Liver (tissue), 9 donors: ENCODE measurements around the gene GBA2. TPM values are rescaled to one million over a fixed set of nuclear protein-coding genes. Genes with fewer than 3 reads are reported as not detected.

Source experiments
- DNase-seq: peaks from one replicate; pipeline ENCODE4 v3.0.0-alpha.2; 2017; ENCODE audit warnings: low spot score
- H3K27ac ChIP-seq, 2 donors: one replicate each; pipeline ENCODE4 v1.7.0; 2013; ENCODE audit warnings: inconsistent platforms in 2 of 2, low read length in 2 of 2, control low read depth in 1 of 2, low read depth in 1 of 2, mild to moderate bottlenecking in 1 of 2
- H3K27me3 ChIP-seq, 4 donors: one replicate each; pipeline versions ENCODE4 v1.6.1 to v1.7.0; 2013; ENCODE audit warnings: low read length in 3 of 4, inconsistent platforms in 1 of 4, mild to moderate bottlenecking in 1 of 4, moderate library complexity in 1 of 4; ENCODE audit not compliant: control insufficient read depth in 4 of 4, insufficient read depth in 4 of 4
- H3K36me3 ChIP-seq, 4 donors: one replicate each; pipeline versions ENCODE4 v1.6.1 to v1.7.0; 2013; ENCODE audit warnings: low read length in 3 of 4, mild to moderate bottlenecking in 3 of 4, low read depth in 1 of 4, moderate library complexity in 1 of 4; ENCODE audit not compliant: control insufficient read depth in 4 of 4, insufficient read depth in 3 of 4
- H3K4me1 ChIP-seq, 4 donors: one replicate each; pipeline versions ENCODE4 v1.6.1 to v1.7.0; 2013; ENCODE audit warnings: low read length in 3 of 4, mild to moderate bottlenecking in 3 of 4, moderate library complexity in 1 of 4; ENCODE audit not compliant: control insufficient read depth in 4 of 4, insufficient read depth in 4 of 4
- H3K4me3 ChIP-seq, 3 donors: one replicate each; pipeline versions ENCODE4 v1.6.1 to v1.7.0; 2013; ENCODE audit warnings: low read length in 3 of 3, control low read depth in 1 of 3, low read depth in 1 of 3, mild to moderate bottlenecking in 1 of 3
- H3K9ac ChIP-seq, 2 donors: one replicate each; pipeline ENCODE4 v1.7.0; 2013; ENCODE audit warnings: low read length in 2 of 2, mild to moderate bottlenecking in 2 of 2, moderate library complexity in 2 of 2, control low read depth in 1 of 2, low read depth in 1 of 2
- H3K9me3 ChIP-seq, 4 donors: one replicate each; pipeline versions ENCODE4 v1.6.1 to v1.7.0; 2013; ENCODE audit warnings: low read length in 3 of 4; ENCODE audit not compliant: control insufficient read depth in 4 of 4
- EGR1 ChIP-seq, 2 donors: IDR thresholded peaks; 2 replicates each; pipeline ENCODE4 v1.6.1; 2016 to 2018; ENCODE audit warnings: antibody characterized with exemption in 2 of 2, low read depth in 2 of 2
- FOXA1 ChIP-seq: IDR thresholded peaks from 2 replicates; pipeline ENCODE4 v1.6.1; 2016; ENCODE audit warnings: antibody characterized with exemption
- FOXA2 ChIP-seq: IDR thresholded peaks from 2 replicates; pipeline ENCODE4 v1.6.1; 2016; ENCODE audit warnings: antibody characterized with exemption
- GABPA ChIP-seq, 2 donors: IDR thresholded peaks in 1 of 2; conservative IDR thresholded peaks in 1 of 2; 2 replicates each; pipeline ENCODE4 v1.6.1; 2016; ENCODE audit warnings: antibody characterized with exemption in 2 of 2, mild to moderate bottlenecking in 1 of 2, moderate library complexity in 1 of 2
- HNF4A ChIP-seq, 2 donors: conservative IDR thresholded peaks; 2 replicates each; pipeline ENCODE4 v1.6.1; 2016; ENCODE audit warnings: antibody characterized with exemption in 2 of 2, mild to moderate bottlenecking in 2 of 2
- HNF4G ChIP-seq: IDR thresholded peaks from 2 replicates; pipeline ENCODE4 v1.6.1; 2016; ENCODE audit warnings: antibody characterized with exemption
- JUND ChIP-seq, 2 donors: IDR thresholded peaks; 2 replicates each; pipeline ENCODE4 v1.6.1; 2016; ENCODE audit warnings: antibody characterized with exemption in 2 of 2
- NR2F2 ChIP-seq: IDR thresholded peaks from 2 replicates; pipeline ENCODE4 v1.6.1; 2016; ENCODE audit warnings: antibody characterized with exemption
- RAD21 ChIP-seq, 2 donors: IDR thresholded peaks; 2 replicates each; pipeline ENCODE4 v1.6.1; 2016; ENCODE audit warnings: antibody characterized with exemption in 2 of 2, mild to moderate bottlenecking in 2 of 2
- RXRA ChIP-seq, 2 donors: IDR thresholded peaks; 2 replicates each; pipeline ENCODE4 v1.6.1; 2017 to 2018; ENCODE audit warnings: antibody characterized with exemption in 2 of 2, mild to moderate bottlenecking in 1 of 2
- SP1 ChIP-seq: IDR thresholded peaks from 2 replicates; pipeline ENCODE4 v1.6.1; 2018; ENCODE audit warnings: antibody characterized with exemption, mild to moderate bottlenecking
- TAF1 ChIP-seq: conservative IDR thresholded peaks from 2 replicates; pipeline ENCODE4 v1.6.1; 2016; ENCODE audit warnings: antibody characterized with exemption, mild to moderate bottlenecking
- YY1 ChIP-seq: IDR thresholded peaks from 2 replicates; pipeline ENCODE4 v1.6.1; 2016; ENCODE audit warnings: antibody characterized with exemption, mild to moderate bottlenecking
- WGBS: extraction: QIAGEN DNeasy Blood & Tissue Kit; methylation state at CpG from one replicate; pipeline ENCODE4 v1.1.7; 2013; 5-methylcytosine and 5-hydroxymethylcytosine counted together
- polyA plus RNA-seq, 2 donors: library from polyadenylated mRNA; stranded (reverse) in 1 of 2; unstranded in 1 of 2; fragments of 200-250 nt in 1 of 2; fragments of >200 nt in 1 of 2; fragmentation: Nextera tagmentation in 1 of 2; extraction: Ambion mirVana in 1 of 2; gene quantifications; one replicate each; pipeline versions ENCODE4 v1.2.1 to v1.2.3, GENCODE V29; 2013 to 2015
- total RNA-seq, 2 donors: library from RNA; depleted of rRNA; stranded (reverse); fragments of >200 nt; gene quantifications; one replicate each; pipeline ENCODE4 v1.2.3, GENCODE V29; 2014
- TF ChIP-seq, protein P1 (sequence below): IDR thresholded peaks from 2 replicates; pipeline ENCODE4 v1.6.1; 2016; ENCODE audit warnings: antibody characterized with exemption, mild to moderate bottlenecking
- TF ChIP-seq, protein P2 (sequence below): fragments of 150-350 bp; IDR thresholded peaks from 2 replicates; pipeline ENCODE4 v1.5.1; 2017; ENCODE audit warnings: improper control_type of control experiment, low read depth, low read length; ENCODE audit not compliant: missing input control
- TF ChIP-seq, protein P3 (sequence below): IDR thresholded peaks from 2 replicates; pipeline ENCODE4 v1.6.1; 2016; ENCODE audit warnings: antibody characterized with exemption
- TF ChIP-seq, protein P4 (sequence below): IDR thresholded peaks from 2 replicates; pipeline ENCODE4 v1.6.1; 2016; ENCODE audit warnings: antibody characterized with exemption
- TF ChIP-seq, protein P5 (sequence below): IDR thresholded peaks from 2 replicates; pipeline ENCODE4 v1.6.1; 2016; ENCODE audit warnings: antibody characterized with exemption
- donor health status: healthy.
- donor health status: healthy.
- donor health status: healthy.
- donor health status: healthy.
- donor health status: healthy.

Gene GBA2
- total and polyA plus RNA-seq, 4 donors = 24.1 to 65.3 (median 25.8) TPM

DNA sequence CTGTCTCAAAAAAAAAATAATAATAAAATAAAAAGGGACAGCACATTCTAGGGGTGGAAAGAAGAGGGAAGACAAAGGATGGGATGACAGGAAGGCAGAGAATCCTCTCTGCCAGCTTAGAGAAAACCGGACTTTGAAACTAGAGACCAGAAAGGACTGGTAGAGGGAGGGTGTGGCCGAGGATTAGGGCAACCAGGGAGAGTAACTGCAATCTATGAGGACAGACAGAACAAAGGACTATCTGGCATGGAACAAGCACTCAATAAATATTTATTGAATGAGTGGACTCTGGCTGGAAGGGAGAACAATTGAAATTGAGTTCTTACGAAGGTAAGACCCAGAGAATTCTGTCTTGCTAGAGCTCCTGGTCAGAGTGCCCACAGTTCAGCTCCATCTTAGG lies 2.4 kb downstream of the GBA2 start:
- peak overlapping the region; percentile 28 to 82 (median 68) for H3K4me3 ChIP-seq
- H3K9me3 ChIP-seq = no peaks in the 10 kb centered on the region
- no peak for DNase-seq
- peak overlapping the region in 1 of 2 donors; percentile 35 for H3K27ac ChIP-seq
- TF ChIP-seq RXRA (IDR thresholded peaks at IDR 0.05) = peak; percentile 54 to 82
- TF ChIP-seq GABPA (IDR thresholded peaks at IDR 0.05 in 1 of 2, conservative IDR thresholded peaks at IDR 0.05 in 1 of 2) = peak in 1 of 2 donors; percentile 60
- TF ChIP-seq JUND (IDR thresholded peaks at IDR 0.05) = peak in 1 of 2 donors; percentile 78
- TF ChIP-seq EGR1 (IDR thresholded peaks at IDR 0.05; ENCODE audit: low read depth in 2 of 2) = no peak
- TF ChIP-seq FOXA2 = no peak
- TF ChIP-seq FOXA1 = no peak
- TF ChIP-seq, protein P1, sequence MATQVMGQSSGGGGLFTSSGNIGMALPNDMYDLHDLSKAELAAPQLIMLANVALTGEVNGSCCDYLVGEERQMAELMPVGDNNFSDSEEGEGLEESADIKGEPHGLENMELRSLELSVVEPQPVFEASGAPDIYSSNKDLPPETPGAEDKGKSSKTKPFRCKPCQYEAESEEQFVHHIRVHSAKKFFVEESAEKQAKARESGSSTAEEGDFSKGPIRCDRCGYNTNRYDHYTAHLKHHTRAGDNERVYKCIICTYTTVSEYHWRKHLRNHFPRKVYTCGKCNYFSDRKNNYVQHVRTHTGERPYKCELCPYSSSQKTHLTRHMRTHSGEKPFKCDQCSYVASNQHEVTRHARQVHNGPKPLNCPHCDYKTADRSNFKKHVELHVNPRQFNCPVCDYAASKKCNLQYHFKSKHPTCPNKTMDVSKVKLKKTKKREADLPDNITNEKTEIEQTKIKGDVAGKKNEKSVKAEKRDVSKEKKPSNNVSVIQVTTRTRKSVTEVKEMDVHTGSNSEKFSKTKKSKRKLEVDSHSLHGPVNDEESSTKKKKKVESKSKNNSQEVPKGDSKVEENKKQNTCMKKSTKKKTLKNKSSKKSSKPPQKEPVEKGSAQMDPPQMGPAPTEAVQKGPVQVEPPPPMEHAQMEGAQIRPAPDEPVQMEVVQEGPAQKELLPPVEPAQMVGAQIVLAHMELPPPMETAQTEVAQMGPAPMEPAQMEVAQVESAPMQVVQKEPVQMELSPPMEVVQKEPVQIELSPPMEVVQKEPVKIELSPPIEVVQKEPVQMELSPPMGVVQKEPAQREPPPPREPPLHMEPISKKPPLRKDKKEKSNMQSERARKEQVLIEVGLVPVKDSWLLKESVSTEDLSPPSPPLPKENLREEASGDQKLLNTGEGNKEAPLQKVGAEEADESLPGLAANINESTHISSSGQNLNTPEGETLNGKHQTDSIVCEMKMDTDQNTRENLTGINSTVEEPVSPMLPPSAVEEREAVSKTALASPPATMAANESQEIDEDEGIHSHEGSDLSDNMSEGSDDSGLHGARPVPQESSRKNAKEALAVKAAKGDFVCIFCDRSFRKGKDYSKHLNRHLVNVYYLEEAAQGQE = peak; percentile 44
- TF ChIP-seq, protein P2, sequence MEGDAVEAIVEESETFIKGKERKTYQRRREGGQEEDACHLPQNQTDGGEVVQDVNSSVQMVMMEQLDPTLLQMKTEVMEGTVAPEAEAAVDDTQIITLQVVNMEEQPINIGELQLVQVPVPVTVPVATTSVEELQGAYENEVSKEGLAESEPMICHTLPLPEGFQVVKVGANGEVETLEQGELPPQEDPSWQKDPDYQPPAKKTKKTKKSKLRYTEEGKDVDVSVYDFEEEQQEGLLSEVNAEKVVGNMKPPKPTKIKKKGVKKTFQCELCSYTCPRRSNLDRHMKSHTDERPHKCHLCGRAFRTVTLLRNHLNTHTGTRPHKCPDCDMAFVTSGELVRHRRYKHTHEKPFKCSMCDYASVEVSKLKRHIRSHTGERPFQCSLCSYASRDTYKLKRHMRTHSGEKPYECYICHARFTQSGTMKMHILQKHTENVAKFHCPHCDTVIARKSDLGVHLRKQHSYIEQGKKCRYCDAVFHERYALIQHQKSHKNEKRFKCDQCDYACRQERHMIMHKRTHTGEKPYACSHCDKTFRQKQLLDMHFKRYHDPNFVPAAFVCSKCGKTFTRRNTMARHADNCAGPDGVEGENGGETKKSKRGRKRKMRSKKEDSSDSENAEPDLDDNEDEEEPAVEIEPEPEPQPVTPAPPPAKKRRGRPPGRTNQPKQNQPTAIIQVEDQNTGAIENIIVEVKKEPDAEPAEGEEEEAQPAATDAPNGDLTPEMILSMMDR = no peak
- peak; percentile 44 for TF ChIP-seq SP1
- TF ChIP-seq, protein P3, sequence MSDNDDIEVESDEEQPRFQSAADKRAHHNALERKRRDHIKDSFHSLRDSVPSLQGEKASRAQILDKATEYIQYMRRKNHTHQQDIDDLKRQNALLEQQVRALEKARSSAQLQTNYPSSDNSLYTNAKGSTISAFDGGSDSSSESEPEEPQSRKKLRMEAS = no peak
- no peak for TF ChIP-seq TAF1
- TF ChIP-seq HNF4G = peak; percentile 75
- TF ChIP-seq, protein P4, sequence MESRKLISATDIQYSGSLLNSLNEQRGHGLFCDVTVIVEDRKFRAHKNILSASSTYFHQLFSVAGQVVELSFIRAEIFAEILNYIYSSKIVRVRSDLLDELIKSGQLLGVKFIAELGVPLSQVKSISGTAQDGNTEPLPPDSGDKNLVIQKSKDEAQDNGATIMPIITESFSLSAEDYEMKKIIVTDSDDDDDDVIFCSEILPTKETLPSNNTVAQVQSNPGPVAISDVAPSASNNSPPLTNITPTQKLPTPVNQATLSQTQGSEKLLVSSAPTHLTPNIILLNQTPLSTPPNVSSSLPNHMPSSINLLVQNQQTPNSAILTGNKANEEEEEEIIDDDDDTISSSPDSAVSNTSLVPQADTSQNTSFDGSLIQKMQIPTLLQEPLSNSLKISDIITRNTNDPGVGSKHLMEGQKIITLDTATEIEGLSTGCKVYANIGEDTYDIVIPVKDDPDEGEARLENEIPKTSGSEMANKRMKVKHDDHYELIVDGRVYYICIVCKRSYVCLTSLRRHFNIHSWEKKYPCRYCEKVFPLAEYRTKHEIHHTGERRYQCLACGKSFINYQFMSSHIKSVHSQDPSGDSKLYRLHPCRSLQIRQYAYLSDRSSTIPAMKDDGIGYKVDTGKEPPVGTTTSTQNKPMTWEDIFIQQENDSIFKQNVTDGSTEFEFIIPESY = no peak
- TF ChIP-seq, protein P5, sequence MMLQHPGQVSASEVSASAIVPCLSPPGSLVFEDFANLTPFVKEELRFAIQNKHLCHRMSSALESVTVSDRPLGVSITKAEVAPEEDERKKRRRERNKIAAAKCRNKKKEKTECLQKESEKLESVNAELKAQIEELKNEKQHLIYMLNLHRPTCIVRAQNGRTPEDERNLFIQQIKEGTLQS = no peak
- no peak for TF ChIP-seq NR2F2
- TF ChIP-seq HNF4A (conservative IDR thresholded peaks at IDR 0.05) = peak; percentile 87 to 94
- TF ChIP-seq YY1 = peak; percentile 52
- TF ChIP-seq RAD21 (IDR thresholded peaks at IDR 0.05) = peak; percentile 18 to 26
- H3K4me1 ChIP-seq = peaks cover 11 to 40% (median 33%) of the 10 kb centered on the region in 4 donors
- peaks cover 0 to 38% (median 34%) of the 10 kb centered on the region in 4 donors for H3K36me3 ChIP-seq
- 14% methylated on average over 3 of the region's 3 CpGs for WGBS
- H3K27me3 ChIP-seq = no peaks in the 10 kb centered on the region
- no peak overlapping the region for H3K9ac ChIP-seq
